LNCaP clone FGC (cell line): ENCODE data around the gene PHLDB2.

Source experiments
- DNase-seq: peaks from one replicate; pipeline ENCODE4 v3.0.0-alpha.2; 2011; ENCODE audit warnings: low read depth
- H3K4me3 ChIP-seq: 2 replicates; pipeline ENCODE4 v1.5.1; 2011; ENCODE audit warnings: mild to moderate bottlenecking, low read depth, low read length, control low read depth
- CTCF ChIP-seq: IDR thresholded peaks from 2 replicates; pipeline ENCODE4 v1.5.1; 2012; ENCODE audit warnings: mild to moderate bottlenecking; ENCODE audit not compliant: control insufficient read depth, insufficient read depth; ENCODE audit errors: extremely low read depth

The PHLDB2 gene

GRCh38 chr3:111874177-111874820 is 15.2 kb downstream of the PHLDB2 start:
- no peak for TF ChIP-seq CTCF
- H3K4me3 ChIP-seq = no peak overlapping the region
- no peak for DNase-seq

GRCh38 chr3:111881480-111881879 is 22.4 kb downstream of the PHLDB2 start:
- TF ChIP-seq CTCF = no peak
- no peak overlapping the region for H3K4me3 ChIP-seq
- DNase-seq = no peak

- H3K4me3 ChIP-seq = no peak overlapping the region
- TF ChIP-seq CTCF = no peak
- no peak for DNase-seq
Measured at GRCh38 chr3:111882194-111882593, 23.1 kb downstream of the PHLDB2 start.

GRCh38 chr3:111882799-111883198 is 23.7 kb downstream of the PHLDB2 start:
- TF ChIP-seq CTCF = no peak
- no peak overlapping the region for H3K4me3 ChIP-seq
- no peak for DNase-seq

- no peak overlapping the region for H3K4me3 ChIP-seq
- no peak for DNase-seq
- no peak for TF ChIP-seq CTCF
Measured at GRCh38 chr3:111884411-111885018, 25.4 kb downstream of the PHLDB2 start.

- DNase-seq = no peak
- no peak for TF ChIP-seq CTCF
- H3K4me3 ChIP-seq = no peak overlapping the region
Measured at GRCh38 chr3:111885578-111885977, 26.5 kb downstream of the PHLDB2 start.

GRCh38 chr3:111890051-111890580 is 31.1 kb downstream of the PHLDB2 start:
- no peak overlapping the region for H3K4me3 ChIP-seq
- TF ChIP-seq CTCF = no peak
- no peak for DNase-seq
